ENCODE results near the gene SBF2.

The SBF2 gene

GRCh38 chr11:9772218-9772617, 521.8 kb downstream of the SBF2 start:
- no peak for DNase-seq (ENCODE audit: low spot score)

DNA sequence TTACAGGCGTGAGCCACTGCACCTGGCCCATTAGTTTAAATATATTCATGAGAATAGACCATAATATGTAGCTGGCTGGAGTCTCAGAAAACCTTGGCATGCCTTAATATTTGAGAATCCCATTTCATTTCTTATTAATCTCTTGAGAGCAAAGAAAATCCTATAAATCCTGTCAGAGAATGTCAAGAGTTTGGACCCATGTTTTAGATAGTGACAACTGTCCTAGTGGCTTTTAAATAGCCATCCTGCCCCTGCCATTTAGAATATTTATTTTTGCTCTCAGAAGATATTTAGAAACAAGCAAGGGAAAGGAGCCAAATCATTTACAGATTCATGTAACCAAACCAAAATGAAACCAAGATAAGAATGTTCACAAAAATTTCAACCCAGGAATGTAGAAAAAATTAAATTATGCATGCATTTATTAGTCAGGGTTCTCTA, 522.9 kb downstream of the SBF2 start:
- DNase-seq (ENCODE audit: low spot score), result no peak

DNA sequence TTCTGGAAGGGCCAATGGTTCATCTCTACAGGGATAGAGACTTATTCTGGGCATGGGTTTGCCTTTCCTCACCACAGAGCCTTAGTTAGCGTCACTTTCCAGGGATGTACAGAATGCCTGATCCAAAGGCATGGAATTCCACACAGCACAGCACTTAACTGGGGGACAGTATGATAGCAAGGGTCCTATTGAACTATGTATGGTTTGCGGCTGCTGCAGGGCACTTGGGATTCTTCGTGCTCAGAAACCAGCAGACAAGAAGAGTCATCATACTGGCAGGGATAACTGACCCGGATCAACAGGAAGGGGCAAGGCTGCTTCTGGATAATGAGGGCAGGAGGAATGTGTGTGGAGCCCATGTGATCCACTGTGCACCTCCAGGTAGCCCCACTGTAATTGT, 524.4 kb downstream of the SBF2 start:
- no peak for DNase-seq (ENCODE audit: low spot score)

GRCh38 chr11:9765320-9766101, 528.5 kb downstream of the SBF2 start:
- peak; percentile 60 for DNase-seq (ENCODE audit: low spot score)

- DNase-seq (ENCODE audit: low spot score), result no peak
Measured at GRCh38 chr11:9763301-9763700, 530.7 kb downstream of the SBF2 start.

DNA sequence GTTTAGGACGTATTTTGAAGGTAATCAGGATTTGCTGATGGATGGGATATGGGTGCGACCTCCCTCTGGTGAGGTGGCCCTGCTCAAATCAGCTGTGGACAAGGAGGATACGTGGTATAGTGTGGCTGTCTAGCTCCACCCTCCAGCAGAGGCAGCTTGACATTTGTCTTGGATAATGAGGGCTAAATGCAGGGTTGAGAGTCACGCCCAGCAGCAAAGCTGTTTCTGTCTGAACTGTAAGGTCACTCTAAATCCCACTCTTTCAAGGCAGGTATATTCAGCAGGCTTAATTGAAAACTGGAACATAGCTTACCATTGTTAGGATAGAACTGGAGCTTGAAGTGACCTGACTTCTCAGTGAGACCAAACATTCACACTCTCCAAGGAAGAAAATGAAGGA, 531.5 kb downstream of the SBF2 start:
- no peak for DNase-seq (ENCODE audit: low spot score)

- DNase-seq (ENCODE audit: low spot score), result no peak
Measured at GRCh38 chr11:9761441-9761945, 532.5 kb downstream of the SBF2 start.

- DNase-seq (ENCODE audit: low spot score), result peak; percentile 88
Measured at GRCh38 chr11:9760193-9760575, 533.8 kb downstream of the SBF2 start.

DNA sequence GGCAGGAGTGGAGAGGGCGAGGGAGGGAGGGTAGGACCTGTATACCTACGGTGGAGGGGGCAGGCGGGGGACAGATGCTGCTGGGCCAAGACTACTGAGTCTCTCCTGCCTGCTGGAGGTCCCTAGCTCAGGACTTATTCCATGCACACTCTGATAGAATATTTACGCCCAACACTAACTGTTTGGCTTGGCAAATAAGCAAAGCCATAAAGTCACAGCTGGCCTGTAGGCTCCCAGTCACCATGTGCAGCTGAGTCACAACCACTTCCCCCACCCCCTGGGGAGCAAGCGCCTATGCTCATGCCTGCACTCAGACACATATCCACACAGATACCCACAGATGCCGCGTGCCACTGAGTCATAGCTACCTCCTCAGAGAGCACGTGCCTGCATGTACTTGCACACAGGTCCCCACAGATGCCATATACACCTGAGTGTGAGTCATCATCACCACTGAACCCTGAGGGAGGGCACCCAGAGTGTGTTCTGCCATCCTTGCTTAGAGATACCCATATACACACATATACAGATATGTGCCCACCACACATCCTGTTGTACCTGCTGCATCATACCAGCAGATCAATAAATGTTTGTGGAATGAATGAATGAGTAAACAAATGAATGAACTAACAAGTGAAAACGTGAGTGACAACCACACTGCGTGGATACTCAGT, 534.4 kb downstream of the SBF2 start:
- DNase-seq (ENCODE audit: low spot score), result peak; percentile 94

DNA sequence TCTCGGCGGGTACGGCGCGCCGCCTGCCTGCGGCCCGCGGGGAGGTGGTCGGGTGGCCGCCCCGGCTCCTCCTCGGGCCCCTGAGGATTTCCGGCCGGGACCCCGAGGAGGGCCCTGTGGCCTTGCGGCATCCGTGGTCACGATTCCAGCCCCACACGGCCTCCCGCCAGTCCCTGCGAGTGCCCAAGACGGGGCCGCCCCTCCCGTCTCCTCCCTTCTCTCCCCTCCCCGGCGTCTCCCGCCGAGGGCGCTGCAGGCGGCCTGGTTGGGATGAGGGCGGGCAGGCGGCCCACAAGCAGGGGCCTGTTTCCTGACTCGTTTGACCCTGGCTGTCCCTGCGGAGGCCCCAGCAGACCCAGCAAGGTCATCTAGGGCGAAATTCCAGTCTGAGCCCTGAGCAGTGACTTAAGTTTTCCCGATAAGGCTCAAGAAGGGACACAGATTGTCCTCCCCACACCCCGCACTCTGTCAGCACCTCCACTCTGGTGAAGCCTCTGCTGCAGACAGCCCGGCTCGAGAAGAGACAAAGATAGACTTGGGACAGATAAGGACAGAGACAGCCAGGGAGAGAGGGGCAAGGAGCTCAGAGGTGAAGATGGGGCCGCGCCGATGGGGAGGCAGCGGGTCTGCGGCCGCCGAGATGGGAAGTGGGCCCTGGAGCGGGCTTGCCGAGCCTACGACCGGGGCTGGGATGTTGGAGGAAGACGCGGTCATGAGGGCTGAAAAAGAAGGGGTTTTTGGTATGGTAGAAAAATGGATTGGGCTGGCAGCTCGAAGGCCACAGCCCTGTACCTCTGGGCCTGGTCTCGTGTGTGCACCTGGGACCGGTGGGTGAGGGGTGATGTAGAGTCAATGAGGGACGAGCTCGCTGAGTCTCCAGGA, 535.1 kb downstream of the SBF2 start:
- DNase-seq (ENCODE audit: low spot score), result peak; percentile 80

GRCh38 chr11:9757809-9758636, 536.0 kb downstream of the SBF2 start:
- peak; percentile 98 for DNase-seq (ENCODE audit: low spot score)

DNA sequence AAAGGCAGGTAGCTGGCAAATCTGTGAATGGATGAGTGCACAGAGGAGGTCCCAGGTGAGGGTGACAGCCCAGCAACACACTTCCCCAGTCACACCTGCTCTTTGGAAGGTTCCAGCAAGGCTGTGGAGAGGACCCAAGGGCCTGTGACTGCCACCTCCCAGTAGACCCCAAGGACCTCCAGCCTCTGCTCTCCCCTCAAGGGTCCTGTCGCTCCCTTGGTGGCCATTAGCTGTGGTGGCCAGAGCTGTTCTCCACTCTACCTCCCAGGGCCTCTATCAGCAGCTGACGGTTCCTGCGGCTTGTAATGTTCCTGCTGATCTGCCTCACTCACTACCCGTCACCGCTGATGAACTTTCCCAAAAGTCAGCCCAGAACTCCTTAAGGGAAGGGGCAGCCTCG, 537.1 kb downstream of the SBF2 start:
- DNase-seq (ENCODE audit: low spot score), result no peak

DNA sequence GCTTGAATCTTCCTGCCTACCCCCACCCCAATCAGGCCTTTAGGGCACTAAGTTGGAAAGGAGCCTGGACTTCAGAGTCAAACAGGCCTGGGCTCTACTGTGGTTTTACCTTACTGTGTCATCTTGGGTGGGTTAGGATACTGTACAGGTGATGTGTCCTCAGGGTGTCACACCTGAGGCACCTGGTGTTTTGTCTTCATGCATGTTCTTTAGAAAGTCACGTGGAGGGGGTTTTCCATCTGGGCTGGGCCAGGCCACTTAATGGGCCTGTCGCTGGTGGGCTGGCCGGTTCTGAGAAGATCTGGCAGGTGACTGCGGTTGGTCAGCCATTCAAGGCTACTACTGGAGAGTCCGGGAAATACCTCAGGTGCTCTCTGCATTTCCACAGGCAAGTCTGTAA, 537.6 kb downstream of the SBF2 start:
- no peak for DNase-seq (ENCODE audit: low spot score)

DNA sequence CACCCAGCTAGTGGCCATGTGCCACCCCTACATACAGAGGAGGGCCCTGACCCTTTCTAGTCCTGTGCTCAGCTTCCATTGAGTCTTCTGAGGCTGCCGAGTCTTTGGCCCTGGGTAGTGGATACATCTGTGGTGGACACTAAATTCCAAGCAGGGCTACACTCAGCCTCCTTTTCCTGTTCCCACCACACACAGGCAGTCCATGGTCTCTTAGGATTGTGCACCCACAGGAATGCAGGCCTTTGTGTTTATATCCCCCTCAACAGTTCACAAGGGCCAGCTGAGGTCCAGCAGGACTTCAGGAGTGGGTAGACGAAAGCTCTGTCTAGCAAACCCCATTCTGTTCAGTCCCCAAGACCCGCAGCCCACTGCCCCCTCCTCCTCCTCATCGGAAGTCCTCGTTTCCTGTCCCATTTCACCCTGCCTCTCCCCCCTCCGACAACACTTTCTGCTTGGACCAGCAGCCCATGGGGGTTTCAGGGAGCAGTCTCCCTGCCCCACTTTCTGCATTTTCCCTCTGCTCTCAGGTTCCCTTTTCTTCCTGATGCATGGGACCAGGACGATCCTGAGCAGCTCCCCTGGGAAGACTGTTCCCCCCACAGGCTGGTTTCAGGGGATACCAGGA, 538.3 kb downstream of the SBF2 start:
- DNase-seq (ENCODE audit: low spot score), result peak; percentile 44

- DNase-seq (ENCODE audit: low spot score), result peak; percentile 34
Measured at GRCh38 chr11:9754010-9754471, 540.0 kb downstream of the SBF2 start.

DNA sequence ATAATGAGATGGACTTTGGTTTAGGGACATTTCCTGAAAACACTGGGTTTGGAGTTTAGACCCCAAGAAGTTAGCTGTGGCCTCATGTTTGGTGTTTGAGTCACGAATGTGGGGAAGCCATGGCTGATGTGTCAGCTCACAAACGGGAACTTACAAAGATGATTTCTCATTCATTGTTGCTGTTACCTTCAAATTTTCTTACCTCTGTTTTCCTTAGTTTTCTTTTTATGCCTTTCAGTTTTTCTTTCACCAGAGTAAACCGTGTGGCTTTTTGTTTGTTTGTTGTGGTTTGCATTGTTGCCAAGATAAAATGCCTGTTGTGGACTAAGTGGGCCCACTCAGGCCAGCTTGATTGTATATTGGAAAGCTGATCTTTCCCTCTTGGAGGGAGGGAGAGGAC, 541.0 kb downstream of the SBF2 start:
- DNase-seq (ENCODE audit: low spot score), result peak; percentile 69

DNA sequence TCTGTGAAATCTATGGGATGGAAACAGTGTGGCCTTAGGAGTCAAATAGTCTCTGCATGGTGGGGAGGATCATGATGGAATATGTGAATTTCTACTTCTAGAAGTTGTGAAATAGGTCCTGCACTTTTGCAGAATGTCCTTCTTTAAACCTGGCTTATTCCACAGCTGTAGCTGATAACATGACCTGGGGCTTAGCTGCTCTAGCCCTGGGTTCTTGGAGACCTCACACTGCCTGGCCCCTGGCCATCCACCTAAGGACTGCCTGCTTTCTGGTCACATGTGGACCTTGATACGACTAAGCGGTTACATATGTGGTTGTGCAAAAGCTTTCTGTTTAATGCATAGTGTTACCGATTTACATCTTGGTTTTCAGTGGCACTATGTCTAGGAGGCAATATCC, 541.9 kb downstream of the SBF2 start:
- peak; percentile 16 for DNase-seq (ENCODE audit: low spot score)

DNA sequence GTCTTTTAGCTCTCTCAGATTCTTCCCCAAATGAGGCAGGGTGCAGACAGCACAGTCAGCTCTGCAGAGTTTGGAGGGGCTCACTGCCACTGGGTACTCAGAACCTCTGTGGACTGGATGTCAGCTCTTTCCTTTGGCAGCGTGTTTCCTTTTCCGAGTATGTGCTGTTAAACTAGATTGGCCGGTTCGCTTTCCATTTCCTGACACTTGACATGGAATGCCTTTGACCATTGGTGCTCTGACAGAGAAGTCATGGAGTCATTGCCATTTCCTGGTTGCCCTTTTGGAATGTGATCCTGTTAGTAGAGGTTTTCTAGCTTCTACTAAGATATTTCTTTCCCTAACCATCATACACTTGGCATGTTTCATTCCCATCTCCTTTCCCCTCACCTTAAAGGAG, 543.5 kb downstream of the SBF2 start:
- no peak for DNase-seq (ENCODE audit: low spot score)

- DNase-seq (ENCODE audit: low spot score), result peak; percentile 78
Measured at GRCh38 chr11:9748361-9748970, 545.6 kb downstream of the SBF2 start.

GRCh38 chr11:9747828-9748227, 546.2 kb downstream of the SBF2 start:
- DNase-seq (ENCODE audit: low spot score), result no peak

DNA sequence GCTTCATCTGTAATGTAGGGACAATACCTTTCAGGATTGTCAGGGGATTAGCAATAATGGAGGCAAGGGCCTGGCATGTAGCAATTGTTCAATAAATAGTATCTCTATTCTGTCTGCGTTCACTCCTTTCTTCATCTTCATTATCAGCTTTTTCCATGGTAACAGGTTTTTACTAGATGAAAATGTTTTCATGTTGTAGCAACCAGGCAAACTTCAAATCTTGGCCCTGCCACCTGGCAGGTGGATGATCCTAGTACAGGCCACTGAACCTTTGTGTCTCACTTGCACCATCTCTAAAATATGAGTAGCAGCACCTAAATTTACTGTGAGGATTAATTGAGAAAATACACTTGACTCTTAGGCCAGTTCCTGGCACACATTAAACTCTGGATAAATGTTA, 546.8 kb downstream of the SBF2 start:
- DNase-seq (ENCODE audit: low spot score), result no peak

All from AG20443 (cell line).